Vagina (tissue), 2 donors: ENCODE measurements around the gene PLEKHM3. TPM values are rescaled to one million over a fixed set of nuclear protein-coding genes. Genes with fewer than 3 reads are reported as not detected.

ENCODE experiments used
- DNase-seq, 2 donors: peaks; one replicate each; pipeline ENCODE4 v3.0.0-alpha.2; 2017; ENCODE audit errors: extremely low spot score in 2 of 2
- H3K27ac ChIP-seq: fragments of 200-600 bp; sonication (generic); one replicate; pipeline ENCODE4 v1.5.1; 2019
- H3K27me3 ChIP-seq: fragments of 200-600 bp; sonication (generic); one replicate; pipeline ENCODE4 v1.5.1; 2019
- H3K36me3 ChIP-seq, 2 donors: fragments of 200-600 bp; sonication (generic); one replicate each; pipeline ENCODE4 v1.5.1; 2017 to 2019
- H3K4me1 ChIP-seq: fragments of 200-600 bp; sonication (generic); one replicate; pipeline ENCODE4 v1.5.1; 2019
- H3K4me3 ChIP-seq, 2 donors: fragments of 200-600 bp; sonication (generic); 1 replicate in 1 of 2; 2 replicates in 1 of 2; pipeline ENCODE4 v1.5.1; 2016 to 2019
- H3K9me3 ChIP-seq: fragments of 200-600 bp; sonication (generic); one replicate; pipeline ENCODE4 v1.5.1; 2019
- CTCF ChIP-seq, 3 experiments: fragments of 450-650 bp in 2 of 3; fragments of 200-600 bp in 1 of 3; sonication (generic) in 1 of 3; IDR thresholded peaks; one replicate each; pipeline ENCODE4 v1.5.1; 2017 to 2019; ENCODE audit warnings: antibody characterized with exemption in 3 of 3, mild to moderate bottlenecking in 2 of 3, moderate library complexity in 2 of 3
- POLR2A ChIP-seq, 2 donors: fragments of 450-650 bp; IDR thresholded peaks; one replicate each; pipeline ENCODE4 v1.6.1; 2017; ENCODE audit warnings: antibody characterized with exemption in 2 of 2, mild to moderate bottlenecking in 2 of 2, moderate library complexity in 2 of 2
- POLR2AphosphoS5 ChIP-seq, 2 donors: sonication (generic); formaldehyde crosslinking; IDR thresholded peaks; one replicate each; pipeline ENCODE4 v1.9.0; 2017; ENCODE audit warnings: antibody characterized with exemption in 2 of 2, mild to moderate bottlenecking in 2 of 2, low read depth in 1 of 2; ENCODE audit not compliant: insufficient read depth in 1 of 2
- intact Hi-C: fragments of 100-400 bp; cut with DNase I; formaldehyde crosslinking; loops from one replicate; pipeline ENCODE4 v1.15.1; 2023
- total RNA-seq: library from RNA; depleted of rRNA; stranded (reverse); fragments of >200 nt; gene quantifications from one replicate; pipeline ENCODE4 v1.2.3, GENCODE V29; 2016

Gene PLEKHM3
- total RNA-seq, 1 donor from 2014 or later = 21.4 TPM

GRCh38 chr2:207937823-207938222 is 87.5 kb downstream of the PLEKHM3 start:
- no peak for TF ChIP-seq CTCF (IDR thresholded peaks at IDR 0.05)
- no peak for TF ChIP-seq POLR2A (IDR thresholded peaks at IDR 0.05)
- TF ChIP-seq POLR2AphosphoS5 (IDR thresholded peaks at IDR 0.05; ENCODE audit: insufficient read depth in 1 of 2, low read depth in 1 of 2) = no peak
- DNase-seq = no peak
- Histone ChIP-seq H3K4me1 (no peaks in the 10 kb centered on the region), H3K36me3 (no peaks in the 10 kb centered on the region), H3K27ac (no peak overlapping the region), H3K9me3 (no peaks in the 10 kb centered on the region), H3K27me3 (no peaks in the 10 kb centered on the region), H3K4me3 (no peak overlapping the region)
- intact Hi-C loops = no loop called here

- Histone ChIP-seq H3K4me1 (no peaks in the 10 kb centered on the region), H3K27me3 (no peaks in the 10 kb centered on the region), H3K27ac (no peak overlapping the region), H3K4me3 (no peak overlapping the region), H3K36me3 (no peaks in the 10 kb centered on the region), H3K9me3 (no peaks in the 10 kb centered on the region)
- TF ChIP-seq CTCF (IDR thresholded peaks at IDR 0.05) (no peak), POLR2A (IDR thresholded peaks at IDR 0.05) (no peak), POLR2AphosphoS5 (IDR thresholded peaks at IDR 0.05; ENCODE audit: insufficient read depth in 1 of 2, low read depth in 1 of 2) (no peak)
- intact Hi-C loops = no loop called here
- no peak for DNase-seq
These were observed 88.1 kb downstream of the PLEKHM3 start for GRCh38 chr2:207937253-207937652.

- Histone ChIP-seq H3K4me1 (no peaks in the 10 kb centered on the region), H3K27me3 (no peaks in the 10 kb centered on the region), H3K4me3 (no peak overlapping the region), H3K36me3 (no peaks in the 10 kb centered on the region), H3K27ac (no peak overlapping the region), H3K9me3 (no peaks in the 10 kb centered on the region)
- intact Hi-C loops = no loop called here
- DNase-seq = no peak
- TF ChIP-seq POLR2AphosphoS5 (IDR thresholded peaks at IDR 0.05; ENCODE audit: insufficient read depth in 1 of 2, low read depth in 1 of 2) = no peak
- TF ChIP-seq POLR2A (IDR thresholded peaks at IDR 0.05) = no peak
- no peak for TF ChIP-seq CTCF (IDR thresholded peaks at IDR 0.05)
These were observed 88.9 kb downstream of the PLEKHM3 start for GRCh38 chr2:207936380-207936779.

GRCh38 chr2:207935991-207936370 is 89.3 kb downstream of the PLEKHM3 start:
- H3K4me3 ChIP-seq = no peak overlapping the region
- no peaks in the 10 kb centered on the region for H3K27me3 ChIP-seq
- TF ChIP-seq POLR2A (IDR thresholded peaks at IDR 0.05) (no peak), CTCF (IDR thresholded peaks at IDR 0.05) (no peak), POLR2AphosphoS5 (IDR thresholded peaks at IDR 0.05; ENCODE audit: insufficient read depth in 1 of 2, low read depth in 1 of 2) (no peak)
- no peak for DNase-seq
- no peaks in the 10 kb centered on the region for H3K36me3 ChIP-seq
- intact Hi-C loops = no loop called here
- H3K27ac ChIP-seq = no peak overlapping the region
- no peaks in the 10 kb centered on the region for H3K4me1 ChIP-seq
- H3K9me3 ChIP-seq = no peaks in the 10 kb centered on the region

- H3K27ac ChIP-seq = no peak overlapping the region
These were observed 90.0 kb downstream of the PLEKHM3 start for GRCh38 chr2:207935121-207935990.

More at GRCh38 chr2:207935121-207935990, 90.0 kb downstream of the PLEKHM3 start:
- TF ChIP-seq POLR2AphosphoS5 (IDR thresholded peaks at IDR 0.05; ENCODE audit: insufficient read depth in 1 of 2, low read depth in 1 of 2) = no peak
- TF ChIP-seq CTCF (IDR thresholded peaks at IDR 0.05) = no peak
- TF ChIP-seq POLR2A (IDR thresholded peaks at IDR 0.05) = no peak
- no peaks in the 10 kb centered on the region for H3K4me1 ChIP-seq
- DNase-seq = no peak
- no peaks in the 10 kb centered on the region for H3K36me3 ChIP-seq
- H3K4me3 ChIP-seq = no peak overlapping the region
- H3K27me3 ChIP-seq = no peaks in the 10 kb centered on the region
- intact Hi-C loops = no loop called here
- no peaks in the 10 kb centered on the region for H3K9me3 ChIP-seq
